Stimulated activated CD8-positive, alpha-beta memory T cell treated with anti-CD3 and anti-CD28 coated beads, Interleukin-12 subunit alpha, Interleukin-12 subunit beta, amount 100 ng/mL, for 24 hours (primary cell): ENCODE results near the gene EEF1G.

ENCODE experiments used
- DNase-seq: peaks from one replicate; pipeline ENCODE4 v3.0.0-alpha.2; 2020; ENCODE audit errors: extremely low read depth

Gene EEF1G

GRCh38 chr11:62539238-62539925, 34.3 kb downstream of the EEF1G start:
- no peak for DNase-seq

- DNase-seq = no peak
These were observed 35.0 kb downstream of the EEF1G start for GRCh38 chr11:62538470-62539237.

- DNase-seq = no peak
These were observed 37.3 kb downstream of the EEF1G start for GRCh38 chr11:62536301-62536957.

DNA sequence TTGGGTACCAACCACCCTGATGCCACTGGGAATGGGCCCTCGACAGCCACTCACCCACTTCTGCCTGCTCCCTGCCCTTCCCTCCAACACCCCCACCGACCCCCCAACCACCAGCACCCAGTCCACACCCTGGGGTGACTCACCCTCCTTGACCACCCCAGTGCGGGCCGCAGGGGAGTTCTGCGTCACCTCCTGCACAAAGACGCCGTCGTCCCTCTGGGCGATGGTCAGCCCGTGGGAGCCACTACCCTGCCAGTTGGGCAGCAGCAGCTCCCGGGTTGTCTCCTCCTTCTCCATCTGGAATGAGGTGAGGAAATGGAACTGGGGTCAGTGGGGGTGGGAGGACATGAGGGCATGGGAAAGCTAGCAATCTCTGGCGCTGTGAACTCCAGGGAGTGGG, 37.9 kb downstream of the EEF1G start:
- no peak for DNase-seq

DNA sequence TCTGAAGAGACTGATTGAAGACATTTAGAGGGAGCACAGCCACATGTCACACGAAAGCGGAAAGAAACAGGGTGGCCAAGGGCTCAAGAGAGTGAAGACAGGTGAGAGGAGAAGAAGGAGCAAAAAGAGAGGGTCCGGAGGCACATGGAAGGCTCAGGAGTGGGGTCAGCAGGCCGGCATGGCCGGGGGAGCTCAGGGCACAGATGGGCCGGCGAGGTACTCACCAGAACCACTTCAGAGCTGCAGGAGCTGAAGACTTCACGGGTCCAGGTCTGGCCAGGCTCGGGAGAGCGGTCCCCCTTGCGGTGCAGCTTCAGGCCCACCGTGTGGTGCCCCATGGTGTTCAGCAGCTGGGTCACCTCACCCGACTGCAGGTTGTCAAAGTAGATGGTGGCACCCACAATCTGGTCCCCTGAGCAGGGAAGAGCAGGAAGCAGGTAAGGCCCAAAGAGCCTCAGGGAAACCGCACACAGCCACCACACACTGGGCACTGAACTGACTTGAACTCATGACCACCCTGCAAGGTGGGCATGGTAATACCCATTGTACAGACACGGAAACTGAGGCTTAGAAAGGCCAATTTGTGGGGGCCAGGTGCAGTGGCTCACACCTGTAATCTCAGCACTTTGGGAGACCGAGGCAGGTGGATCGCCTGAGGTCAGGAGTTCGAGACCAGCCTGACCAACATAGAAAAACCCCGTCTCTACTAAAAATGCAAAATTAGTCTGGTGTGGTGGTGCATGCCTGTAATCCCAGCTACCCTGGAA, 38.7 kb downstream of the EEF1G start:
- no peak for DNase-seq

DNA sequence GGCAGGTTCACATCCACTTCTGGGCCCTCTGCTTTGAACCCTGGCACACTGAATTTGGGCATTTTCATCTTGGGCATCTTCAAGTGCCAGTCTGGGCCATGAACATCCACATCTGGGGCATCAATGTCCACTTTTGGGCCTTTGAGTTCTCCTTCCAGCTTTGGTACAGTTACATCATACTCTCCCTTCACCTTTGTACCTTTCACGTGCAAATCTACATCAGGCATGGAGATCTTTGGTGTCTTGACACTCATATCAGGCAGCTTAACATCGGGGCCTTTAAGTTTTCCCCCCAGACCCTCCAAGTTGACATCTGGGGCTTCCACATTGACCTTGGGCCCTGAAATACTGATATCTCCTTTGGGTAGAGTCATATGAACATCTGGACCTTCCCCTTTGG, 41.6 kb downstream of the EEF1G start:
- no peak for DNase-seq

GRCh38 chr11:62516736-62517371, 56.8 kb downstream of the EEF1G start:
- no peak for DNase-seq

- DNase-seq = no peak
These were observed 59.5 kb downstream of the EEF1G start for GRCh38 chr11:62514151-62514550.

- DNase-seq = no peak
These were observed 60.1 kb downstream of the EEF1G start for GRCh38 chr11:62513626-62514025.

DNA sequence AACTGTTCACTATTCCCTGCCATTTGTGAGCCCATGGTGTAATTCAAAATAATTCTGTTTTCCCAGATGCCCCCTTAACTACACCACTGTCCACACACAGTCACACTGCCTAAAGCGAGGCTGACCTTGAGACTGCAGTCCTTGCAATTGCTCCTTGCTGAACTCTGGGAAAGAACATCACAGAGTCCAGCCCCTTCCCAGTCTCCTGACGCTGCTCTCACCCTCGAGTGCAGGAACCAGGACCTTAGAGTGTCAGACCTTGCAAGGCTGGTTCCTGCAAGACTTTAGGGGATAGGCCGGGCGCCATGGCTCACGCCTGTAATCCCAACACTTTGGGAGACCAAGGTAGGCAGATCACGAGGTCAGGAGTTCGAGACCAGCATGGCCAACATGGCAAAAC, 60.7 kb downstream of the EEF1G start:
- DNase-seq = no peak
